Measurements from ENCODE around the gene THAP4. TPM values are rescaled to one million over a fixed set of nuclear protein-coding genes. Genes with fewer than 3 reads are reported as not detected.

THAP4 gene
- total RNA-seq, 2 donors from 2014 or later, result 76.8 to 94.7 TPM

GRCh38 chr2:241645915-241646645, 9.1 kb upstream of the THAP4 start:
- no peak overlapping the region for H3K4me3 ChIP-seq
- H3K4me1 ChIP-seq, result peaks cover 4 to 53% of the 10 kb centered on the region in 2 donors
- no peak overlapping the region for H3K27ac ChIP-seq
- H3K9me3 ChIP-seq, result no peaks in the 10 kb centered on the region
- DNase-seq (ENCODE audit: low spot score), result no peak
- H3K27me3 ChIP-seq, result no peaks in the 10 kb centered on the region
- H3K36me3 ChIP-seq, result peaks cover 2% of the 10 kb centered on the region
- no peak for TF ChIP-seq CTCF (IDR thresholded peaks at IDR 0.05)

GRCh38 chr2:241645056-241645914, 8.3 kb upstream of the THAP4 start:
- no peak for DNase-seq (ENCODE audit: low spot score)
- Histone ChIP-seq H3K27ac (peak overlapping the region in 1 of 2 donors; percentile 16), H3K4me1 (peaks cover 4 to 61% of the 10 kb centered on the region in 2 donors), H3K4me3 (no peak overlapping the region), H3K9me3 (no peaks in the 10 kb centered on the region), H3K27me3 (no peaks in the 10 kb centered on the region), H3K36me3 (no peaks in the 10 kb centered on the region)
- TF ChIP-seq CTCF (IDR thresholded peaks at IDR 0.05), result no peak

GRCh38 chr2:241641631-241642030, 4.7 kb upstream of the THAP4 start:
- no peak overlapping the region for H3K27ac ChIP-seq
- H3K36me3 ChIP-seq, result no peaks in the 10 kb centered on the region
- TF ChIP-seq CTCF (IDR thresholded peaks at IDR 0.05), result peak in 1 of 2 donors; percentile 11
- DNase-seq (ENCODE audit: low spot score), result no peak
- H3K27me3 ChIP-seq, result no peaks in the 10 kb centered on the region
- no peaks in the 10 kb centered on the region for H3K9me3 ChIP-seq
- peaks cover 0 to 52% of the 10 kb centered on the region in 2 donors for H3K4me1 ChIP-seq
- H3K4me3 ChIP-seq, result no peak overlapping the region

GRCh38 chr2:241640165-241640795, 3.3 kb upstream of the THAP4 start:
- no peak overlapping the region for H3K4me3 ChIP-seq
- no peaks in the 10 kb centered on the region for H3K36me3 ChIP-seq
- H3K4me1 ChIP-seq, result peaks cover 0 to 55% of the 10 kb centered on the region in 2 donors
- H3K27ac ChIP-seq, result peak overlapping the region in 1 of 2 donors; percentile 26
- no peaks in the 10 kb centered on the region for H3K9me3 ChIP-seq
- no peaks in the 10 kb centered on the region for H3K27me3 ChIP-seq
- TF ChIP-seq CTCF (IDR thresholded peaks at IDR 0.05), result no peak
- DNase-seq (ENCODE audit: low spot score), result no peak

- H3K9me3 ChIP-seq, result no peaks in the 10 kb centered on the region
- H3K4me3 ChIP-seq, result no peak overlapping the region
- H3K27me3 ChIP-seq, result no peaks in the 10 kb centered on the region
- no peaks in the 10 kb centered on the region for H3K36me3 ChIP-seq
- H3K4me1 ChIP-seq, result peaks cover 0 to 63% of the 10 kb centered on the region in 2 donors
- TF ChIP-seq CTCF (IDR thresholded peaks at IDR 0.05), result no peak
- no peak for DNase-seq (ENCODE audit: low spot score)
- no peak overlapping the region for H3K27ac ChIP-seq
Observed at GRCh38 chr2:241639385-241639784, 2.4 kb upstream of the THAP4 start.
